ENCODE results near the gene MAP3K8. TPM values are rescaled to one million over a fixed set of nuclear protein-coding genes. Genes with fewer than 3 reads are reported as not detected.

Gene MAP3K8
- total RNA-seq, 6 donors from 2014 or later: 32.5 to 71.2 (median 42.8) TPM

DNA sequence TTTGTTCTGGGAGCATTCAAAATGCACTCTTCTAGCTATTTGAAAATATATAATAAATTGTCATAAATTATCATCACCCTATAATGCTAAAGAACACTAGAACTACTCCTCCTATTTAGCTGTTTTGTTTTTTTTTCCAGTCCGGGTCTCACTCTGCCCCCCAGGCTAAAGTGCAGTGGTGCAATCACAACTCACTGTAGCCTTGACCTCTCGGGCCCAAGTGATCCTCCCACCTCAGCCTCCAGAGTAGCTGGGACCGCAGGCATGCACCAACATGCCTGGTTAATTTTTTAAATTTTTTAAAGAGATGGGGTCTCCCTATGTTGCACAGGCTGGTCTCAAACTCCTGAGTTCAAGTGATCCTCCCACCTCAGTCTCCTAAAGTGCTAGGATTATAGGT, 43.8 kb upstream of the MAP3K8 start:
- no peak overlapping the region for H3K4me3 ChIP-seq
- H3K4me1 ChIP-seq: peaks cover 0 to 8% (median 3%) of the 10 kb centered on the region in 4 donors
- WGBS, 2 donors: 77 to 93% methylated on average over 3 of the region's 3 CpGs
- DNase-seq: no peak
- no peaks in the 10 kb centered on the region for H3K36me3 ChIP-seq
- H3K27me3 ChIP-seq: no peaks in the 10 kb centered on the region
- TF ChIP-seq, protein P1, sequence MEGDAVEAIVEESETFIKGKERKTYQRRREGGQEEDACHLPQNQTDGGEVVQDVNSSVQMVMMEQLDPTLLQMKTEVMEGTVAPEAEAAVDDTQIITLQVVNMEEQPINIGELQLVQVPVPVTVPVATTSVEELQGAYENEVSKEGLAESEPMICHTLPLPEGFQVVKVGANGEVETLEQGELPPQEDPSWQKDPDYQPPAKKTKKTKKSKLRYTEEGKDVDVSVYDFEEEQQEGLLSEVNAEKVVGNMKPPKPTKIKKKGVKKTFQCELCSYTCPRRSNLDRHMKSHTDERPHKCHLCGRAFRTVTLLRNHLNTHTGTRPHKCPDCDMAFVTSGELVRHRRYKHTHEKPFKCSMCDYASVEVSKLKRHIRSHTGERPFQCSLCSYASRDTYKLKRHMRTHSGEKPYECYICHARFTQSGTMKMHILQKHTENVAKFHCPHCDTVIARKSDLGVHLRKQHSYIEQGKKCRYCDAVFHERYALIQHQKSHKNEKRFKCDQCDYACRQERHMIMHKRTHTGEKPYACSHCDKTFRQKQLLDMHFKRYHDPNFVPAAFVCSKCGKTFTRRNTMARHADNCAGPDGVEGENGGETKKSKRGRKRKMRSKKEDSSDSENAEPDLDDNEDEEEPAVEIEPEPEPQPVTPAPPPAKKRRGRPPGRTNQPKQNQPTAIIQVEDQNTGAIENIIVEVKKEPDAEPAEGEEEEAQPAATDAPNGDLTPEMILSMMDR (IDR thresholded peaks at IDR 0.05): no peak
- TF ChIP-seq POLR2AphosphoS5 (IDR thresholded peaks at IDR 0.05): no peak
- no peak for TF ChIP-seq EP300 (IDR thresholded peaks at IDR 0.05)
- TF ChIP-seq POLR2A (IDR thresholded peaks at IDR 0.05): no peak
- no peaks in the 10 kb centered on the region for H3K9me3 ChIP-seq
- no peak overlapping the region for H3K27ac ChIP-seq
- no peak for ATAC-seq (ENCODE audit: low FRiP score in 2 of 2)

DNA sequence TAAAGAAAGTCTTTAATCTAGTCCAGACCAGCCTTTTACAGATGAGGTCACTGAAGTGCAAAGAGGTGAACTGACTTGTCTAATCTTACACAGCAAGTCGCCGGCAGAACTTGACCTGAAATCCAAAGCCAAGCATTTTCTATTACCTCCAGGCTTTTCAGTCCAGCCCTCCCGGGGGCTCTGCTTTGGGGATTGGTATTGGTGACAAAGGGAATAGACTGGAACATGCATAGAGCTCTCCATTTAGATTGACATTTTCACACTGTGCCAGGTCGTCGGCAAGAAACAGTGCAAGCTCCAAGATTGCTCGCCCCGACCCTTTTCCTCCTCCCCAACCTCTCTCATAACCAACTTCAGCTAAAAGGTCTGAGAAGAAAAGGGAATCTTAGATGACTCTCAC, 42.7 kb upstream of the MAP3K8 start:
- H3K4me3 ChIP-seq: no peak overlapping the region
- H3K27ac ChIP-seq: no peak overlapping the region
- DNase-seq: no peak
- WGBS, 2 donors: 92 to 93% methylated on average over 7 of the region's 7 CpGs
- no peaks in the 10 kb centered on the region for H3K27me3 ChIP-seq
- TF ChIP-seq EP300 (IDR thresholded peaks at IDR 0.05) (no peak), POLR2AphosphoS5 (IDR thresholded peaks at IDR 0.05) (no peak), POLR2A (IDR thresholded peaks at IDR 0.05) (no peak)
- TF ChIP-seq, protein P1 (IDR thresholded peaks at IDR 0.05): no peak
- H3K36me3 ChIP-seq: no peaks in the 10 kb centered on the region
- peaks cover 0 to 8% (median 3%) of the 10 kb centered on the region in 4 donors for H3K4me1 ChIP-seq
- no peak for ATAC-seq (ENCODE audit: low FRiP score in 2 of 2)
- no peaks in the 10 kb centered on the region for H3K9me3 ChIP-seq

DNA sequence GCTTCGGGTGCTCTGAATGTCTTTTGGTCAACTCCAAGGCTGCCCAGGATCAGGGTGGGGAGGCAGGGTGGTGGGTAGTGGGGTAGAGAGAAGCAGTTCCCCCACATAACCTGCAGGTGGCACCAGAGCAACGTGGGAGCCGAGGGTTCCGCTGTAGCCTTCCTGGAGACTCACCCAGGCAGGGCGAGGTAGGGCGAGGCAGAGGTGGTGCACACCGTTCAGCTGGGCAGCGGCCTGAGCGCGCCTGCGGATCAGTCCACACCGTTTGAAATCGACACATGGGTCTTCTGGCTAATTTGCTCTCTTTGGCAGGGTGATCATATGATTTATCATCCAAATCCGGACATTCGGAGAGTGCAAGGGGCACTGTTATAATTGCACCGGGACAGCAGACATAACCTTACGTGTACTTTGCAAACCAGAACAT, 41.4 kb upstream of the MAP3K8 start:
- DNase-seq (peak; percentile 83 to 85), ATAC-seq (ENCODE audit: low FRiP score in 2 of 2) (peak; percentile 96 to 99)
- H3K27ac ChIP-seq: no peak overlapping the region
- TF ChIP-seq POLR2AphosphoS5 (IDR thresholded peaks at IDR 0.05) (no peak), EP300 (IDR thresholded peaks at IDR 0.05) (no peak), POLR2A (IDR thresholded peaks at IDR 0.05) (no peak)
- TF ChIP-seq, protein P1 (IDR thresholded peaks at IDR 0.05): peak; percentile 90 to 96 (median 94)
- H3K9me3 ChIP-seq: no peaks in the 10 kb centered on the region
- H3K27me3 ChIP-seq: no peaks in the 10 kb centered on the region
- peaks cover 0 to 8% (median 3%) of the 10 kb centered on the region in 4 donors for H3K4me1 ChIP-seq
- WGBS, 2 donors: 13 to 14% methylated on average over 9 to 17 of the region's 17 CpGs
- no peaks in the 10 kb centered on the region for H3K36me3 ChIP-seq
- peak overlapping the region in 2 of 4 donors; percentile 30 to 36 for H3K4me3 ChIP-seq

DNA sequence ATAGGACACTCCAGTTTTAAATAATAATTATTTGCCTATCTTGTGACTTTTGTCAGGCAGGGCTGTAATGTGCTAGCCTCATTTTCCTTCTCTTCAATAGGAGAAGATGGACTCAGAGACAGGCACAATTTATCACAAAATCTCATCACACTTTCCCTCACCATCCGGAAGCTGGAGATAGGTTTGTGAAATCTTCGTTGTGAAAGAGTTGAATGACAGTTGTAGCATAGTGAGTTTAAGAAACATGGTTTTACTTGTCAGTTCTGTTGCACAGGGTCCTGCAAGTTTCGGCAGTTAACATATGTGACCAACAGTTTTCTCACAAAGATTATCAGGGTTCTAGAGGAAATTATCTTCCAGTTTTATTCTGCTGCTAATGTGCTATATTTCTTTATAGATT, 37.7 kb upstream of the MAP3K8 start:
- ATAC-seq (ENCODE audit: low FRiP score in 2 of 2): no peak
- Histone ChIP-seq H3K27me3 (no peaks in the 10 kb centered on the region), H3K27ac (no peak overlapping the region), H3K36me3 (no peaks in the 10 kb centered on the region), H3K9me3 (no peaks in the 10 kb centered on the region), H3K4me1 (peaks cover 0 to 8% (median 3%) of the 10 kb centered on the region in 4 donors), H3K4me3 (no peak overlapping the region)
- TF ChIP-seq POLR2AphosphoS5 (IDR thresholded peaks at IDR 0.05) (no peak), POLR2A (IDR thresholded peaks at IDR 0.05) (no peak)
- TF ChIP-seq, protein P1 (IDR thresholded peaks at IDR 0.05): no peak
- 47 to 64% methylated on average over 3 of the region's 3 CpGs for WGBS, 2 donors
- no peak for DNase-seq

DNA sequence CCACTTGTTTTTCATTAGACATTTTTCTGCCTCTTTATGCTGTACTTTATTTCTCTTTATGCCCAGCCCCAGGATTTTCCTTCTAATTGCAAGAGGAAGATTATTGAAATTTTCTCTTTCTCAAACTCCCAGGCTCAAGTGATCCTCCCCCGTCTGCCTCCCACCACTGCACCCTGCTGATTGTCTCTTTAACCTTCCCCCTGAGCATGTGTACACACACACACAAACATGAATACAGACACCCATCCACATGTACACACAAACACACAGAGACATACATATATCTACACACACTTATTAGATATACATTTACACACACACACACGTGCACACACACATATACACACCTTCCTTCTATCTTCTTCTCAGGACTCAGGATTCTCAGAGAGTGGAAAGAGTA, 37.3 kb upstream of the MAP3K8 start:
- DNase-seq (no peak), ATAC-seq (ENCODE audit: low FRiP score in 2 of 2) (no peak)
- 58 to 65% methylated on average over 2 of the region's 2 CpGs for WGBS, 2 donors
- no peaks in the 10 kb centered on the region for H3K9me3 ChIP-seq
- H3K27ac ChIP-seq: no peak overlapping the region
- H3K27me3 ChIP-seq: no peaks in the 10 kb centered on the region
- no peak overlapping the region for H3K4me3 ChIP-seq
- TF ChIP-seq POLR2A (IDR thresholded peaks at IDR 0.05) (no peak), EP300 (IDR thresholded peaks at IDR 0.05) (no peak), POLR2AphosphoS5 (IDR thresholded peaks at IDR 0.05) (no peak)
- TF ChIP-seq, protein P1 (IDR thresholded peaks at IDR 0.05): no peak
- H3K4me1 ChIP-seq: peaks cover 0 to 8% (median 3%) of the 10 kb centered on the region in 4 donors
- H3K36me3 ChIP-seq: no peaks in the 10 kb centered on the region

All from upper lobe of left lung (tissue), 6 donors.